Effector memory CD8-positive, alpha-beta T cell (primary cell): ENCODE measurements around the gene C2orf76.

Experiments used
- ATAC-seq: fragments of 150-1000 bp; cut with Tn5 transposase; replicated peaks from 2 replicates; pipeline ENCODE4 v1.10.0; 2021; ENCODE audit warnings: mild to moderate bottlenecking, moderate library complexity
- DNase-seq, 3 experiments: peaks; one replicate each; pipeline ENCODE4 v3.0.0; 2021
- H3K27ac Mint-ChIP-seq, 2 donors: one replicate each; pipeline ENCODE4 v1.8.0; 2022; ENCODE audit warnings: mild to moderate bottlenecking in 2 of 2, mixed read lengths in 2 of 2, moderate library complexity in 2 of 2
- H3K27me3 Mint-ChIP-seq, 2 donors: one replicate each; pipeline ENCODE4 v1.8.0; 2022; ENCODE audit warnings: mixed read lengths in 2 of 2
- H3K36me3 Mint-ChIP-seq: one replicate; pipeline ENCODE4 v1.8.0; 2022; ENCODE audit warnings: mild to moderate bottlenecking, moderate library complexity, mixed read lengths; ENCODE audit not compliant: insufficient read depth
- H3K4me1 Mint-ChIP-seq, 2 donors: one replicate each; pipeline ENCODE4 v1.8.0; 2022; ENCODE audit warnings: low read depth in 2 of 2, mixed read lengths in 2 of 2
- H3K4me3 Mint-ChIP-seq, 2 donors: one replicate each; pipeline ENCODE4 v1.8.0; 2022; ENCODE audit warnings: mild to moderate bottlenecking in 2 of 2, mixed read lengths in 2 of 2, moderate library complexity in 2 of 2
- H3K9me3 Mint-ChIP-seq, 2 donors: one replicate each; pipeline ENCODE4 v1.8.0; 2022; ENCODE audit warnings: mixed read lengths in 2 of 2

The C2orf76 gene

DNA sequence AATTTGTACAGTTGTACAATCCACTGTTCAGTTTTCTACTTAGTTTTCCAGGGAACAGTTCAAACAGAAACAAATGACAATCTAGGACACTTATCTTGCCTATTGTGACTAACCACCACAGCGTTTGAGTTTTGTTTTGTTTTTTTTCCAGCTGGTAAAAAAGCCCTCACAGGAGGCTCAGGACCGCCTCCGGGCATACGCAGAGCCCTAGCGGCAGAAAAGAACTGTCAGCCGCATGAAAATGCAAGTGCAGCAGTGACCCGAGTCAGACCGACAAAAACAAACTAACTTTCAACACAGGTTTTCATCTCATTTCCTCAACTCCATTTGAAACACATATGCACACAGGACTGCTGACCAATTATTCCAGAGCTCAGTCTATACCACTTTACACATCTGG, 74.4 kb downstream of the C2orf76 start:
- ATAC-seq: no peak
- Mint-ChIP-seq H3K4me3 (no peak overlapping the region), H3K27ac (peak overlapping the region in 1 of 2 donors; percentile 39), H3K4me1 (no peaks in the 10 kb centered on the region), H3K9me3 (no peaks in the 10 kb centered on the region), H3K27me3 (no peaks in the 10 kb centered on the region), H3K36me3 (no peaks in the 10 kb centered on the region)
- DNase-seq: no peak

GRCh38 chr2:119291588-119292167, 75.0 kb downstream of the C2orf76 start:
- Mint-ChIP-seq H3K4me1 (no peaks in the 10 kb centered on the region), H3K9me3 (no peaks in the 10 kb centered on the region)
- ATAC-seq: no peak

DNA sequence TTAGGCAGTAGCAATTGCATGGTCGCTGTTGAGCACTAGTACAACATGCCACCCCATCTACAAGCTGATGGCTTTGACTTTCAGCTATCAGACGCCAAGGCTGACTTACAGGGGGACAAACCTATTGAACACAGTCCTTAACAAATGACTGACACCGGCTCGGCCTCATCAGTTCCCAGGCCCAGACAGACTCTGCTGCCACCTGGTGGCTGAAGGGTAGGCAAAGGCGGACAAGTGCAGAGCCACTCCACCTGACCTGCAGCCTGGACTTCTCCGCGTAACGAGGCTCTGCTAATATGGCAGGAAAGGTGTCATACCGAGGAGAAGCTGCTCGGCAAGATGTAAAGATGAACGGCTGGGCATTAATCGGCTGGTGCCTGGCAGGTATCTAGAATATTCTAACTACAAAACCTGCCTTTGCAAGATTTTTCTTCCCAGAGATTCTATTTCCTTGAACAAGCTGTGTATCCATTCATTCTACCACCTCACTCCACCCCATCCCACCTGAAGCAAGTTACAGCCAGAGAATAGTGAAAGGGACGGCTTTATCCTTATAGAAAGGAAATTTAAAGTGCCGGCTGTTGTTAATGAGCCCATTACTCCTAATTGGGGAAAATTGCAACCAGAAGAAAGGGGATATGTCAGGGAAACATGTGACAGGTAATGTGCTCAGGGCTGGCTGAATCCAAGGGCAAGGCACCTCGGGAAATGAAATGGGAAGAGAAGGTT, 75.6 kb downstream of the C2orf76 start:
- Mint-ChIP-seq H3K9me3 (no peaks in the 10 kb centered on the region), H3K4me3 (no peak overlapping the region), H3K36me3 (no peaks in the 10 kb centered on the region), H3K27me3 (no peaks in the 10 kb centered on the region), H3K4me1 (no peaks in the 10 kb centered on the region), H3K27ac (no peak overlapping the region)
- ATAC-seq (no peak), DNase-seq (no peak)

More at GRCh38 chr2:119291588-119292167, 75.0 kb downstream of the C2orf76 start:
- no peaks in the 10 kb centered on the region for H3K27me3 Mint-ChIP-seq
- H3K27ac Mint-ChIP-seq: peak overlapping the region in 1 of 2 donors; percentile 39
- no peak for DNase-seq
- H3K36me3 Mint-ChIP-seq: no peaks in the 10 kb centered on the region
- no peak overlapping the region for H3K4me3 Mint-ChIP-seq

DNA sequence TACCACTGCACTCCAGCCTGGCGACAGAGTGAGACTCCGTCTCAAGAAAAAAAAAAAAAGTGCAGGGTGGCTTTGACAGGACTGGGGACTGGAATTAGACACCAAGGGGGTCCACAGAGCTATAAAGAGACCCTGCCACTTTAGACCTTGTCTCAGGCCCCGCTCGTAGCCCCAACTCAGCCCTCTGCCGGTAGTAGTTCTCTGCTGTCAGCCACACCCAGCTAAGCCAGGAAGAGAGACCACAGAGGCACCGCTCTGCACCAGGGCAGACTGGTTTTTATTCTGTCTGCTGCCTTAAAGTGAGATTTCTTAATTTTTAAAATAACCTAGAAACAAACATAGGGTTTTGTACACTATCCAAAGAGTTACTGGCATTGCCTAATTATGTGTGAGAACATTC, 77.0 kb downstream of the C2orf76 start:
- Mint-ChIP-seq H3K36me3 (no peaks in the 10 kb centered on the region), H3K4me3 (no peak overlapping the region), H3K27ac (no peak overlapping the region), H3K4me1 (no peaks in the 10 kb centered on the region), H3K27me3 (no peaks in the 10 kb centered on the region), H3K9me3 (no peaks in the 10 kb centered on the region)
- no peak for DNase-seq
- ATAC-seq: no peak

DNA sequence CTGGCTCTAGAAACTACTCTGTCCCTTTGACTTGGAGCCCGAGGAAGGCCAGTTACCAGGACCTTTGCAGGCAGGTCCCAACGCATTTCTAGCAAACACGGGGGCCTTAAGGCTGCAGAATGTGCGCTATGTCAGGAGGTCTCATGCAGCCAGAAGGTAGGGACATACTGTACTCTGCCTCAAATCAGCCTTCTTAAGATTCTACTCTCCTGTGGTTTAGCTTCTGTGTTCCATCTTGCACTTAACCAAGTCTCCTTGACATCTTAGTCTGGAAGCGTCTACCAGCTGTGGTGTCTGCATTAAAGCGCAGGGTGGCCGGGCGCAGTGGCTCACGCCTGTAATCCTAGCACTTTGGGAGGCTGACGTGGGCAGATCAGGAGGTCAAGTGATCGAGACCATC, 77.5 kb downstream of the C2orf76 start:
- Mint-ChIP-seq H3K36me3 (no peaks in the 10 kb centered on the region), H3K4me3 (no peak overlapping the region), H3K27me3 (no peaks in the 10 kb centered on the region), H3K4me1 (no peaks in the 10 kb centered on the region), H3K9me3 (no peaks in the 10 kb centered on the region), H3K27ac (no peak overlapping the region)
- no peak for ATAC-seq
- no peak for DNase-seq

DNA sequence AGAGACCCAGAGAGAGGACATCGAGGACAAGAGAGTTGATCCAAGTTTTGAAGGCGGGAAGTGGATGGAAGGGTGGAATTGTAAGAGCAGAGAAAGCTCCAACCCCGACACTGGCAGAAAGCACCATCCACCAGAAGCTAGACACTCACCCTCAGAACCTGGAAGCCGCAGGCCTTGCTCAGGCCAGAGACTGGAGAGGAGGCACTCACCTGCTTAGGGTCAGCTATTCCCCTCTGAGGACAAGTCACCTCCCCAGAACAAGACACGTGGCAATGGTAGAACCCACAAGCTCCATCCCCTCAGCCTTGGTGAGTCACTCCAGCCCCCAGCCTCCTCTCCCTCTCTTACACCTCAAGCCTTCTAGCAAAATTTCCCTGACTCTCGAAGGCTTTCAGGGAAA, 78.1 kb downstream of the C2orf76 start:
- no peaks in the 10 kb centered on the region for H3K27me3 Mint-ChIP-seq
- ATAC-seq (no peak), DNase-seq (no peak)
- H3K36me3 Mint-ChIP-seq: no peaks in the 10 kb centered on the region
- H3K9me3 Mint-ChIP-seq: no peaks in the 10 kb centered on the region
- H3K4me1 Mint-ChIP-seq: no peaks in the 10 kb centered on the region
- no peak overlapping the region for H3K27ac Mint-ChIP-seq
- H3K4me3 Mint-ChIP-seq: no peak overlapping the region

GRCh38 chr2:119286661-119287060, 80.0 kb downstream of the C2orf76 start:
- DNase-seq: no peak
- no peak overlapping the region for H3K4me3 Mint-ChIP-seq
- no peak for ATAC-seq
- H3K27ac Mint-ChIP-seq: no peak overlapping the region
- H3K36me3 Mint-ChIP-seq: no peaks in the 10 kb centered on the region
- no peaks in the 10 kb centered on the region for H3K9me3 Mint-ChIP-seq
- H3K4me1 Mint-ChIP-seq: no peaks in the 10 kb centered on the region
- H3K27me3 Mint-ChIP-seq: no peaks in the 10 kb centered on the region

- H3K4me1 Mint-ChIP-seq: no peaks in the 10 kb centered on the region
- no peak overlapping the region for H3K4me3 Mint-ChIP-seq
- ATAC-seq: no peak
- H3K27ac Mint-ChIP-seq: no peak overlapping the region
- H3K36me3 Mint-ChIP-seq: no peaks in the 10 kb centered on the region
- DNase-seq: no peak
- no peaks in the 10 kb centered on the region for H3K27me3 Mint-ChIP-seq
- no peaks in the 10 kb centered on the region for H3K9me3 Mint-ChIP-seq
These were observed 82.7 kb downstream of the C2orf76 start for GRCh38 chr2:119283873-119284331.

GRCh38 chr2:119282996-119283511, 83.6 kb downstream of the C2orf76 start:
- H3K4me1 Mint-ChIP-seq: no peaks in the 10 kb centered on the region

DNA sequence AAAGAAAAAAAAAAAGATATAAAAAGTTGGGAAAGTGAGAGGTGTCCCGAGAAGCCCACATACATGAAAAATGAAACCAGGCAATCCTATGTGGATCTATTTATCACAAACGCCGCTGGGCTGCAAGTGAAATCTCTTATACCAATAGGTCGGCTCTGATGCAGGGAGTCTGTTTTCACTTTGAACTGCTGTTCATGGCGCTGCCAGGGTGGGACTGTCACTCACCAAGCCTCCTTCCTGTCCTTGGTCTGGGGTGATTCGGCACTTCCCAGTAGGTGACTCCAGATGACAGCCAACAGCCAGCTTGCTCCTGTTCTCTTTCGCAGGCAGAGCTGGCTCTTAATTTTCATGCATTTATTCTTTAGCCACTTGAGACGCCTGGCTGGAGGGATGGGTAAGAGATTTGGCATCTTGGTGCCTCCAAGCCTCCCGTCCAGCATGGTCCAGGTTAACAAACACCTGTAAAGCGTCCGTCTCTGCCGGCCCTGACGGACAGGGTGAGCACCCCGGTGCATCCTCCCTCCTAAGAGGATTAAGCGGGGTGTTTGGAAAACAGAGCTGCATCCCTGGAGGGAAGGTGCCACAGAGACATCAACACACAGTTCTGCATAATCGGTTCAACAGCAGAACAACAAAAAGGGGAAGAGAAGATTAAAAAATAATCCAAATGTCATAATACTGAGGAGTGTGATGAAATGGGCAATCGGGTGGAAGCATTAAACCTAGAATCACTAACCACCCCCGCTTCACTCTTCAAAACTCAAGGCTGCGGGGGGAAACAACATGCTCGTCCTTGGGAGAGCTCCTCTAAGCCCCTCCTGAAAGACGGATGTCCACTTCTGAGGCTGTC, 84.3 kb downstream of the C2orf76 start:
- no peak overlapping the region for H3K27ac Mint-ChIP-seq
- H3K4me1 Mint-ChIP-seq: no peaks in the 10 kb centered on the region
- no peak for ATAC-seq
- DNase-seq: no peak
- no peaks in the 10 kb centered on the region for H3K36me3 Mint-ChIP-seq
- no peaks in the 10 kb centered on the region for H3K9me3 Mint-ChIP-seq
- H3K27me3 Mint-ChIP-seq: no peaks in the 10 kb centered on the region
- no peak overlapping the region for H3K4me3 Mint-ChIP-seq

More at GRCh38 chr2:119282996-119283511, 83.6 kb downstream of the C2orf76 start:
- H3K27me3 Mint-ChIP-seq: no peaks in the 10 kb centered on the region
- no peaks in the 10 kb centered on the region for H3K9me3 Mint-ChIP-seq
- DNase-seq (no peak), ATAC-seq (no peak)
- no peak overlapping the region for H3K27ac Mint-ChIP-seq
- H3K4me3 Mint-ChIP-seq: no peak overlapping the region
- no peaks in the 10 kb centered on the region for H3K36me3 Mint-ChIP-seq

DNA sequence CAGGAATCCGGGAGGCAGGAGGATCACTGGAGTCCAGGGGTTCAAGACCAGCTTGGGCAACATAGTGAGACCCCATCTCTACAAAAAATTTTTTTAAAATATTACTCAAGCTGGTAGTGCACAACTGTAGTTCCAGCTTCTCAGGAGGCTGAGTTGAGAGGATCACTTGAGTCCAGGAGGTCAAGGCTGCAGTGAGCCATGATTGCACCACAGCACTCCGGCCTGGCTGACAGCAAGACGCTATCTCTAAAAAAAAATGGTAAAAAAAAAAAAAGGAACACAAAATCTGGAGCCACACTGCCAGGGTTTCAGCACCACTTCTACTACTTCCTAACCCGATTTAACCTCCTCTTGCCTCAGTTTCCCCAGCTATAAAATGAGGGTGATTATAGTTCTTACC, 86.0 kb downstream of the C2orf76 start:
- no peaks in the 10 kb centered on the region for H3K27me3 Mint-ChIP-seq

DNA sequence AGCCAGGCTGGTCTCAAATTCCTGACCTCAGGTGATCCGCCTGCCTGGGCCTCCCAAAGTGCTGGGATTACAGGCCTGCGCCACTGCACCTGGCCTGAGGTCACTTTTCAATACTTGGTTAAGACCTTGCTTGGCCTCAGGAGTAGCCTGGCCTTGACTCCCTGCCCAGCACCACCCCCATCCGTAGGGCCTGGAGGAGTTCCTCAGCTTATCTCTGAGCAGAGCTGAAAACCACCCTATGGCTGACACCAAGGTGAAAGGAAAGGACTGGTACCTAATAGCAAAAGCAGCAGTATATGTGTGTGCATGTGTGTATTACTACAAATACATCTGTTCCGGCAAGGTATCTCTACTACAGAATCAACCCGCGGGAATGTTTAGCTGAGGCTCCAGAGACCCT, 87.0 kb downstream of the C2orf76 start:
- Mint-ChIP-seq H3K4me3 (no peak overlapping the region), H3K9me3 (no peaks in the 10 kb centered on the region), H3K27me3 (no peaks in the 10 kb centered on the region), H3K27ac (peak overlapping the region in 1 of 2 donors; percentile 8), H3K36me3 (no peaks in the 10 kb centered on the region), H3K4me1 (no peaks in the 10 kb centered on the region)
- no peak for ATAC-seq
- no peak for DNase-seq

More for the DNA sequence above, 86.0 kb downstream of the C2orf76 start:
- DNase-seq (no peak), ATAC-seq (no peak)
- H3K4me1 Mint-ChIP-seq: no peaks in the 10 kb centered on the region
- H3K27ac Mint-ChIP-seq: no peak overlapping the region
- no peaks in the 10 kb centered on the region for H3K9me3 Mint-ChIP-seq
- H3K4me3 Mint-ChIP-seq: no peak overlapping the region
- no peaks in the 10 kb centered on the region for H3K36me3 Mint-ChIP-seq

DNA sequence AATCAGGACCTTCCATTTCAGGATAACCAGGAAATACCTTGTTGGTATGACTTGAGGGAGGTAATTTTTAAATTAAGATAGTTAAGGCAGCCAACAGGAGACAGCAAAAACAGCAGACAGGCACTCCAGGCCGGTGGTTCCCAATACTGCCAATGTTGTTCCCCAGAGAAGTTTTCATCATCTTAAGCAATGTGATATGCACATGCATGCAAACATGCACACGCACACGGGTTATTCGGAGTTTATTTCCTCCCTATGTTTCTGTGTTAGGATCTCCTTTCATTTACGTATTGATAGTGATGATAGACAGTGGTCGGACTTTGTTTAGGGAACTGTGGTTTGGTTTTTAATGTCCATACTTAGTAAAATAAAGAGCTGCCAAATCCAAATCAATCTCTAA, 87.7 kb downstream of the C2orf76 start:
- H3K4me1 Mint-ChIP-seq: no peaks in the 10 kb centered on the region
- DNase-seq (no peak), ATAC-seq (no peak)
- no peaks in the 10 kb centered on the region for H3K9me3 Mint-ChIP-seq
- no peak overlapping the region for H3K27ac Mint-ChIP-seq
- H3K4me3 Mint-ChIP-seq: no peak overlapping the region
- H3K27me3 Mint-ChIP-seq: no peaks in the 10 kb centered on the region
- no peaks in the 10 kb centered on the region for H3K36me3 Mint-ChIP-seq
